Body of pancreas (tissue), 4 donors: ENCODE measurements around the gene FBXL20. TPM values are rescaled to one million over a fixed set of nuclear protein-coding genes. Genes with fewer than 3 reads are reported as not detected.

Experiments used
- ATAC-seq: fragments of 150-250 bp; one replicate; pipeline ENCODE4 v1.9.1; 2016
- DNase-seq, 4 donors: peaks; one replicate each; pipeline ENCODE4 v3.0.0-alpha.2; 2019
- H3K27ac ChIP-seq, 4 donors: fragments of 200-600 bp; sonication (generic); 1 replicate in 3 of 4; 2 replicates in 1 of 4; pipeline versions ENCODE4 v1.5.1 to v1.6.1; 2016 to 2019; ENCODE audit warnings: mild to moderate bottlenecking in 1 of 4, mixed read lengths in 1 of 4, moderate library complexity in 1 of 4
- H3K27me3 ChIP-seq, 2 donors: fragments of 200-600 bp; sonication (generic); one replicate each; pipeline ENCODE4 v1.6.0; 2016; ENCODE audit warnings: mild to moderate bottlenecking in 1 of 2
- H3K36me3 ChIP-seq, 2 donors: fragments of 200-600 bp; sonication (generic); replicated peaks in 1 of 2; 2 replicates each; pipeline ENCODE4 v1.5.1; 2016; ENCODE audit warnings: low read depth in 2 of 2; ENCODE audit not compliant: insufficient read depth in 1 of 2
- H3K4me1 ChIP-seq: fragments of 200-600 bp; sonication (generic); one replicate; pipeline ENCODE4 v1.6.0; 2016
- H3K4me3 ChIP-seq, 2 donors: fragments of 200-600 bp; sonication (generic); 1 replicate in 1 of 2; 2 replicates in 1 of 2; pipeline ENCODE4 v1.5.1; 2016 to 2019
- H3K9me3 ChIP-seq, 3 donors: fragments of 200-600 bp; sonication (generic); 1 replicate in 2 of 3; 2 replicates in 1 of 3; pipeline ENCODE4 v1.5.1; 2016
- POLR2A ChIP-seq, 3 donors: fragments of 450-650 bp; IDR thresholded peaks; one replicate each; pipeline ENCODE4 v1.6.1; 2016; ENCODE audit warnings: antibody characterized with exemption in 3 of 3, mild to moderate bottlenecking in 2 of 3
- WGBS, 2 donors: methylation state at CpG; one replicate each; pipeline ENCODE4 v1.1.5; 2017; 5-methylcytosine and 5-hydroxymethylcytosine counted together
- intact Hi-C: fragments of 100-400 bp; cut with DNase I; formaldehyde crosslinking; loops from one replicate; pipeline ENCODE4 v1.15.1; 2023
- total RNA-seq, 2 donors: library from RNA; depleted of rRNA; stranded (reverse); fragments of >200 nt; gene quantifications; one replicate each; pipeline ENCODE4 v1.1.0, GENCODE V29; 2016
- TF ChIP-seq, protein P1 (sequence below), 7 experiments: fragments of 450-650 bp in 4 of 7; fragments of 200-600 bp in 3 of 7; sonication (generic) in 3 of 7; IDR thresholded peaks; one replicate each; pipeline ENCODE4 v1.5.1; 2016 to 2019; ENCODE audit warnings: antibody characterized with exemption in 7 of 7

Gene FBXL20
- total RNA-seq, 2 donors from 2014 or later: 6.7 to 11.9 TPM

GRCh38 chr17:39212841-39213480 lies 188.5 kb downstream of the FBXL20 start:
- DNase-seq (no peak), ATAC-seq (peak; percentile 22)
- Histone ChIP-seq H3K4me3 (no peak overlapping the region), H3K27me3 (peaks cover 0 to 7% of the 10 kb centered on the region in 2 donors), H3K4me1 (peaks cover 12% of the 10 kb centered on the region), H3K9me3 (no peaks in the 10 kb centered on the region), H3K27ac (no peak overlapping the region), H3K36me3 (no peaks in the 10 kb centered on the region)
- no peak for TF ChIP-seq POLR2A (IDR thresholded peaks at IDR 0.05)
- TF ChIP-seq, protein P1, sequence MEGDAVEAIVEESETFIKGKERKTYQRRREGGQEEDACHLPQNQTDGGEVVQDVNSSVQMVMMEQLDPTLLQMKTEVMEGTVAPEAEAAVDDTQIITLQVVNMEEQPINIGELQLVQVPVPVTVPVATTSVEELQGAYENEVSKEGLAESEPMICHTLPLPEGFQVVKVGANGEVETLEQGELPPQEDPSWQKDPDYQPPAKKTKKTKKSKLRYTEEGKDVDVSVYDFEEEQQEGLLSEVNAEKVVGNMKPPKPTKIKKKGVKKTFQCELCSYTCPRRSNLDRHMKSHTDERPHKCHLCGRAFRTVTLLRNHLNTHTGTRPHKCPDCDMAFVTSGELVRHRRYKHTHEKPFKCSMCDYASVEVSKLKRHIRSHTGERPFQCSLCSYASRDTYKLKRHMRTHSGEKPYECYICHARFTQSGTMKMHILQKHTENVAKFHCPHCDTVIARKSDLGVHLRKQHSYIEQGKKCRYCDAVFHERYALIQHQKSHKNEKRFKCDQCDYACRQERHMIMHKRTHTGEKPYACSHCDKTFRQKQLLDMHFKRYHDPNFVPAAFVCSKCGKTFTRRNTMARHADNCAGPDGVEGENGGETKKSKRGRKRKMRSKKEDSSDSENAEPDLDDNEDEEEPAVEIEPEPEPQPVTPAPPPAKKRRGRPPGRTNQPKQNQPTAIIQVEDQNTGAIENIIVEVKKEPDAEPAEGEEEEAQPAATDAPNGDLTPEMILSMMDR (IDR thresholded peaks at IDR 0.05): no peak
- WGBS, 2 donors: 52 to 57% methylated on average over 15 to 16 of the region's 16 CpGs
- intact Hi-C loops: no loop called here

DNA sequence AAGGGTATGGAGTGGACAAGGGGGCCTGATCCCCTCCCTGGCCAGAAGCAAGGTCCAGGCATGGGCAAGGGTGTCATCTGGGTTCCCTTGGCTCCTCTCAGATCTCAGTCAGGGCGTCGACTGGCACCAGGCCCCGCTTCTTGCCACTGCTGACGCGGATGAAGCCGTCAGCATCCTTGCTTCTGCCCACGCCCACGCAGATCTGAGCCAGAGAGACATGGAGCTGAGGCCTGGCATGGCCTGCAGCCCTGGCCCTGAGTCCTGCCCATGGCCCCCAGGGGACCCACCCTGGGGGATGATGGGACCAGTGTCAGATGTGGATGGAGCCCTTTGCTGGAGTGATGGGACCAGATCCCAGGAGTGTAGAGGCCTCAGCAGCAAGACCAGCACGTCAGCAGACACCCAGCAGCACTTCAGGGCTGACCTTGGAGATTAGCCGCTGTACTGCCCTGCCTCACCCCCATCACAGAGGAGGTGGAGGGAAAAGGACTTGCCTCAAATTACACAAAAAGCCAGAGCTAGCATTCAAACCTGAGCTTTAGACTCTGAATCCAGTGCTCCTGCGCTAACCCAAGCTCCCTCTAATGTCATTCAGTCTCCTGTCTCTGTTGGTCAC lies 189.1 kb downstream of the FBXL20 start:
- Histone ChIP-seq H3K27me3 (peaks cover 0 to 7% of the 10 kb centered on the region in 2 donors), H3K4me1 (peaks cover 12% of the 10 kb centered on the region), H3K27ac (no peak overlapping the region), H3K9me3 (no peaks in the 10 kb centered on the region), H3K4me3 (no peak overlapping the region), H3K36me3 (no peaks in the 10 kb centered on the region)
- WGBS, 2 donors: 74 to 76% methylated on average over 7 to 11 of the region's 11 CpGs
- ATAC-seq (no peak), DNase-seq (no peak)
- intact Hi-C loops: no loop called here
- no peak for TF ChIP-seq POLR2A (IDR thresholded peaks at IDR 0.05)
- TF ChIP-seq, protein P1 (IDR thresholded peaks at IDR 0.05): no peak

GRCh38 chr17:39210093-39210434 lies 191.4 kb downstream of the FBXL20 start:
- Histone ChIP-seq H3K27me3 (peaks cover 0 to 7% of the 10 kb centered on the region in 2 donors), H3K27ac (no peak overlapping the region), H3K9me3 (no peaks in the 10 kb centered on the region), H3K36me3 (peaks cover 0 to 2% of the 10 kb centered on the region in 2 donors), H3K4me1 (peaks cover 12% of the 10 kb centered on the region), H3K4me3 (no peak overlapping the region)
- 21 to 43% methylated on average over 7 to 19 of the region's 22 CpGs for WGBS, 2 donors
- TF ChIP-seq, protein P1 (IDR thresholded peaks at IDR 0.05): no peak
- TF ChIP-seq POLR2A (IDR thresholded peaks at IDR 0.05): no peak
- ATAC-seq (no peak), DNase-seq (no peak)
- intact Hi-C loops: no loop called here

GRCh38 chr17:39209317-39210092 lies 191.9 kb downstream of the FBXL20 start:
- no peaks in the 10 kb centered on the region for H3K9me3 ChIP-seq
- peaks cover 0 to 8% of the 10 kb centered on the region in 2 donors for H3K36me3 ChIP-seq
- H3K4me1 ChIP-seq: peaks cover 12% of the 10 kb centered on the region
- intact Hi-C loops: no loop called here
- peaks cover 0 to 7% of the 10 kb centered on the region in 2 donors for H3K27me3 ChIP-seq
- peak; percentile 16 for ATAC-seq
- no peak overlapping the region for H3K27ac ChIP-seq
- TF ChIP-seq, protein P1 (IDR thresholded peaks at IDR 0.05): no peak
- TF ChIP-seq POLR2A (IDR thresholded peaks at IDR 0.05): no peak
- 7 to 29% methylated on average over 4 to 33 of the region's 39 CpGs for WGBS, 2 donors
- peak; percentile 28 to 56 (median 42) for DNase-seq
- H3K4me3 ChIP-seq: no peak overlapping the region
